Measurements from ENCODE around the gene FAM180A.
"Not testable (repeated sequence)": the region's sequence is repeated elsewhere in the genome, so short reads cannot be mapped to it uniquely, and the experiment has no call there.

The FAM180A gene

GRCh38 chr7:135742371-135742770 is 6.2 kb downstream of the FAM180A start:
- DNase-seq (ENCODE audit: low read depth in 1 of 2, low spot score in 1 of 2), result no peak

GRCh38 chr7:135741905-135742304 is 6.7 kb downstream of the FAM180A start:
- no peak for DNase-seq (ENCODE audit: low read depth in 1 of 2, low spot score in 1 of 2)

- DNase-seq (ENCODE audit: low read depth in 1 of 2, low spot score in 1 of 2), result no peak
Measured at GRCh38 chr7:135740889-135741288, 7.7 kb downstream of the FAM180A start.

GRCh38 chr7:135737306-135737647 is 11.3 kb downstream of the FAM180A start:
- not testable (repeated sequence) for DNase-seq (ENCODE audit: low read depth in 1 of 2, low spot score in 1 of 2)

- no peak for DNase-seq (ENCODE audit: low read depth in 1 of 2, low spot score in 1 of 2)
Measured at GRCh38 chr7:135736586-135737305, 11.9 kb downstream of the FAM180A start.

GRCh38 chr7:135734343-135734689 is 14.3 kb downstream of the FAM180A start:
- no peak for DNase-seq (ENCODE audit: low read depth in 1 of 2, low spot score in 1 of 2)

- DNase-seq (ENCODE audit: low read depth in 1 of 2, low spot score in 1 of 2), result no peak
Measured at GRCh38 chr7:135733603-135734342, 14.8 kb downstream of the FAM180A start.

GRCh38 chr7:135731131-135731530 is 17.5 kb downstream of the FAM180A start:
- DNase-seq (ENCODE audit: low read depth in 1 of 2, low spot score in 1 of 2), result no peak

- no peak for DNase-seq (ENCODE audit: low read depth in 1 of 2, low spot score in 1 of 2)
Measured at GRCh38 chr7:135729230-135729629, 19.4 kb downstream of the FAM180A start.

GRCh38 chr7:135728136-135728669 is 20.4 kb downstream of the FAM180A start, which contains the start of gene SLC13A4:
Gene SLC13A4, minus strand, starts transcription at chr7:135728186. Its CDS starts 690 bp downstream, at chr7:135727496.
- no peak for DNase-seq (ENCODE audit: low read depth in 1 of 2, low spot score in 1 of 2)

- no peak for DNase-seq (ENCODE audit: low read depth in 1 of 2, low spot score in 1 of 2)
Measured at GRCh38 chr7:135726911-135727673, 21.5 kb downstream of the FAM180A start.

GRCh38 chr7:135726276-135726788 is 22.3 kb downstream of the FAM180A start:
- DNase-seq (ENCODE audit: low read depth in 1 of 2, low spot score in 1 of 2), result no peak

- no peak for DNase-seq (ENCODE audit: low read depth in 1 of 2, low spot score in 1 of 2)
Measured at GRCh38 chr7:135723411-135723810, 25.2 kb downstream of the FAM180A start.

GRCh38 chr7:135721198-135721820 is 27.3 kb downstream of the FAM180A start:
- DNase-seq (ENCODE audit: low read depth in 1 of 2, low spot score in 1 of 2), result no peak

GRCh38 chr7:135719688-135720087 is 28.9 kb downstream of the FAM180A start:
- DNase-seq (ENCODE audit: low read depth in 1 of 2, low spot score in 1 of 2), result no peak

- no peak for DNase-seq (ENCODE audit: low read depth in 1 of 2, low spot score in 1 of 2)
Measured at GRCh38 chr7:135718794-135719437, 29.7 kb downstream of the FAM180A start.

GRCh38 chr7:135718219-135718618 is 30.4 kb downstream of the FAM180A start:
- DNase-seq (ENCODE audit: low read depth in 1 of 2, low spot score in 1 of 2), result no peak

GRCh38 chr7:135717693-135718092 is 30.9 kb downstream of the FAM180A start:
- no peak for DNase-seq (ENCODE audit: low read depth in 1 of 2, low spot score in 1 of 2)

- no peak for DNase-seq (ENCODE audit: low read depth in 1 of 2, low spot score in 1 of 2)
Measured at GRCh38 chr7:135716677-135717238, 31.9 kb downstream of the FAM180A start.

GRCh38 chr7:135715673-135716072 is 32.9 kb downstream of the FAM180A start:
- no peak for DNase-seq (ENCODE audit: low read depth in 1 of 2, low spot score in 1 of 2)
